H1 (cell line): ENCODE data around the gene OSBPL2. TPM values are rescaled to one million over a fixed set of nuclear protein-coding genes. Genes with fewer than 3 reads are reported as not detected.

Source experiments
- CTCF ChIA-PET: fragments of 300-600 bp; sonication (Branson Sonifier 250); formaldehyde crosslinking; loops from one replicate; lab custom pipeline; 2021; ENCODE audit not compliant: partially characterized antibody; lab: Charles Lee
- POLR2A ChIA-PET: fragments of 300-600 bp; sonication (Branson Sonifier 250); formaldehyde crosslinking; loops from one replicate; lab custom pipeline; 2021; ENCODE audit warnings: inconsistent platforms; ENCODE audit not compliant: partially characterized antibody; lab: Charles Lee
- DNase-seq, 2 experiments: peaks; one replicate each; pipeline versions ENCODE4 v3.0.0 to v3.0.0-alpha.2; 2010 to 2022; ENCODE audit warnings: low spot score in 2 of 2, low read depth in 1 of 2, mixed read lengths in 1 of 2
- FAIRE-seq: peaks from 2 replicates; lab custom pipeline; 2011; peaks lifted over from hg19 to GRCh38; lab: Jason Lieb, UNC
- H2AFZ ChIP-seq: 2 replicates; pipeline ENCODE4 v1.8.1; 2012; ENCODE audit warnings: low read length, inconsistent platforms
- H2AK5ac ChIP-seq: 2 replicates; pipeline ENCODE4 v1.6.1; 2013; ENCODE audit warnings: low read depth, low read length
- H2BK120ac ChIP-seq: replicated peaks from 2 replicates; pipeline ENCODE3; 2013; ENCODE audit warnings: low read depth, low read length, inconsistent platforms
- H2BK12ac ChIP-seq: 2 replicates; pipeline ENCODE4 v1.6.1; 2013; ENCODE audit warnings: low read depth, low read length
- H2BK15ac ChIP-seq: 2 replicates; pipeline ENCODE4 v1.6.1; 2013; ENCODE audit warnings: low read length
- H2BK20ac ChIP-seq: 2 replicates; pipeline ENCODE4 v1.6.1; 2013; ENCODE audit warnings: low read length
- H2BK5ac ChIP-seq: 2 replicates; pipeline ENCODE4 v1.6.1; 2013; ENCODE audit warnings: low read depth, low read length
- H3K14ac ChIP-seq: 2 replicates; pipeline ENCODE4 v1.6.1; 2013; ENCODE audit warnings: inconsistent platforms; ENCODE audit not compliant: insufficient read length
- H3K18ac ChIP-seq: 2 replicates; pipeline ENCODE4 v1.6.1; 2013; ENCODE audit warnings: low read length; ENCODE audit errors: extremely low read depth
- H3K23ac ChIP-seq: 2 replicates; pipeline ENCODE4 v1.6.1; 2013; ENCODE audit warnings: inconsistent platforms; ENCODE audit not compliant: insufficient read length
- H3K23me2 ChIP-seq: 2 replicates; pipeline ENCODE4 v1.6.1; 2013; ENCODE audit warnings: low read depth, low read length
- H3K27ac ChIP-seq: 2 replicates; pipeline ENCODE4 v1.6.1; 2011; ENCODE audit warnings: low read depth, low read length, inconsistent platforms
- H3K27me3 ChIP-seq, 4 experiments: replicated peaks in 1 of 4; 1 replicate in 1 of 4; 2 replicates in 3 of 4; pipeline versions ENCODE4 v1.6.1 to v1.8.1; 2011 to 2013; ENCODE audit warnings: low read length in 3 of 4, mild to moderate bottlenecking in 3 of 4, inconsistent platforms in 2 of 4, mixed read lengths in 2 of 4, moderate library complexity in 1 of 4; ENCODE audit not compliant: control insufficient read depth in 3 of 4, insufficient read depth in 3 of 4; ENCODE audit errors: extremely low read depth in 1 of 4
- H3K36me3 ChIP-seq, 4 experiments: 2 replicates each; pipeline versions ENCODE4 v1.6.1 to v1.8.1; 2011 to 2013; ENCODE audit warnings: mild to moderate bottlenecking in 4 of 4, low read length in 3 of 4, moderate library complexity in 2 of 4, control low read depth in 1 of 4, inconsistent platforms in 1 of 4; ENCODE audit not compliant: insufficient read depth in 4 of 4, control insufficient read depth in 2 of 4
- H3K4ac ChIP-seq: replicated peaks from 2 replicates; pipeline ENCODE3; 2013; ENCODE audit warnings: low read length, low read depth, mixed read lengths, inconsistent platforms; ENCODE audit not compliant: insufficient read length
- H3K4me1 ChIP-seq, 4 experiments: replicated peaks in 1 of 4; 1 replicate in 1 of 4; 2 replicates in 3 of 4; pipeline versions ENCODE4 v1.6.1 to v1.8.1; 2011 to 2013; ENCODE audit warnings: low read length in 3 of 4, inconsistent platforms in 2 of 4, mixed read lengths in 1 of 4; ENCODE audit not compliant: insufficient read depth in 4 of 4, control insufficient read depth in 3 of 4
- H3K4me2 ChIP-seq, 2 experiments: 2 replicates each; pipeline versions ENCODE4 v1.6.1 to v1.8.1; 2011 to 2013; ENCODE audit warnings: low read depth in 2 of 2, low read length in 2 of 2, control low read depth in 1 of 2, inconsistent platforms in 1 of 2, mild to moderate bottlenecking in 1 of 2; ENCODE audit not compliant: insufficient read depth in 1 of 2
- H3K4me3 ChIP-seq, 4 experiments: fragments of 200-600, 300-600 bp in 1 of 4; sonication (generic), shearing (Covaris generic), sonication (Bioruptor Twin) in 1 of 4; 2 replicates each; pipeline versions ENCODE4 v1.5.1 to v1.8.1; 2011 to 2016; ENCODE audit warnings: low read length in 4 of 4, low read depth in 3 of 4, control low read depth in 2 of 4, inconsistent platforms in 2 of 4, mild to moderate bottlenecking in 2 of 4, mixed read lengths in 1 of 4, moderate library complexity in 1 of 4; ENCODE audit not compliant: insufficient read depth in 2 of 4; ENCODE audit errors: extremely low read depth in 1 of 4
- H3K56ac ChIP-seq: replicated peaks from 2 replicates; pipeline ENCODE3; 2013; ENCODE audit warnings: low read depth, mild to moderate bottlenecking, mixed read lengths, low read length, inconsistent platforms; ENCODE audit not compliant: insufficient read length
- H3K79me1 ChIP-seq: 2 replicates; pipeline ENCODE4 v1.6.1; 2013; ENCODE audit warnings: low read depth, low read length, control low read depth
- H3K79me2 ChIP-seq, 2 experiments: 2 replicates each; pipeline versions ENCODE4 v1.6.1 to v1.8.1; 2012 to 2013; ENCODE audit warnings: low read length in 2 of 2, mild to moderate bottlenecking in 2 of 2, inconsistent platforms in 1 of 2; ENCODE audit not compliant: insufficient read depth in 2 of 2, control insufficient read depth in 1 of 2
- H3K9ac ChIP-seq, 4 experiments: replicated peaks in 1 of 4; 1 replicate in 1 of 4; 2 replicates in 3 of 4; pipeline versions ENCODE4 v1.6.1 to v1.8.1; 2011 to 2013; ENCODE audit warnings: low read depth in 3 of 4, low read length in 3 of 4, control low read depth in 2 of 4, mild to moderate bottlenecking in 2 of 4, moderate library complexity in 2 of 4, inconsistent platforms in 1 of 4; ENCODE audit errors: extremely low read depth in 1 of 4
- H3K9me3 ChIP-seq, 2 experiments: 2 replicates each; pipeline versions ENCODE4 v1.6.1 to v1.8.1; 2012 to 2013; ENCODE audit warnings: mild to moderate bottlenecking in 2 of 2, moderate library complexity in 2 of 2, control low read depth in 1 of 2, inconsistent platforms in 1 of 2, low read depth in 1 of 2, low read length in 1 of 2, mixed read lengths in 1 of 2; ENCODE audit not compliant: insufficient read depth in 2 of 2
- H4K20me1 ChIP-seq, 2 experiments: replicated peaks in 1 of 2; 2 replicates each; pipeline versions ENCODE3 to v1.8.1; 2011 to 2013; ENCODE audit warnings: inconsistent platforms in 2 of 2, low read length in 2 of 2, mild to moderate bottlenecking in 1 of 2; ENCODE audit not compliant: insufficient read depth in 2 of 2, control insufficient read depth in 1 of 2
- H4K5ac ChIP-seq: 2 replicates; pipeline ENCODE4 v1.6.1; 2013; ENCODE audit warnings: low read length, low read depth, mixed read lengths, inconsistent platforms; ENCODE audit not compliant: insufficient read length
- H4K8ac ChIP-seq: 2 replicates; pipeline ENCODE4 v1.8.0; 2013; ENCODE audit warnings: mild to moderate bottlenecking, moderate library complexity, low read length, inconsistent platforms; ENCODE audit not compliant: insufficient read depth; ENCODE audit errors: extremely low read depth
- H4K91ac ChIP-seq: replicated peaks from 2 replicates; pipeline ENCODE3; 2013; ENCODE audit warnings: low read length, mixed read lengths, inconsistent platforms; ENCODE audit not compliant: insufficient read length
- BRCA1 ChIP-seq: IDR thresholded peaks from 2 replicates; pipeline ENCODE4 v1.6.1; 2012; ENCODE audit warnings: low read depth, low read length, improper control_type of control experiment
- CBX5 ChIP-seq: fragments of 300-800, 300-1000 bp; sonication (generic); IDR thresholded peaks from 2 replicates; pipeline ENCODE4 v1.7.1; 2016; ENCODE audit warnings: antibody characterized with exemption, low read length, low read depth
- CEBPB ChIP-seq: IDR thresholded peaks from 2 replicates; pipeline ENCODE4 v1.6.1; 2012; ENCODE audit warnings: low read depth, low read length
- CREB1 ChIP-seq: IDR thresholded peaks from 2 replicates; pipeline ENCODE4 v1.6.1; 2012; ENCODE audit warnings: inconsistent platforms
- FOSL1 ChIP-seq: IDR thresholded peaks from 2 replicates; pipeline ENCODE4 v1.6.1; 2011; ENCODE audit warnings: mild to moderate bottlenecking, low read depth, low read length, moderate library complexity; ENCODE audit not compliant: insufficient read depth
- NANOG ChIP-seq: IDR thresholded peaks from 2 replicates; pipeline ENCODE4 v1.6.1; 2011; ENCODE audit warnings: low read length, low read depth, mild to moderate bottlenecking, inconsistent platforms; ENCODE audit not compliant: insufficient read depth, poor library complexity, severe bottlenecking
- POU5F1 ChIP-seq: IDR thresholded peaks from 2 replicates; pipeline ENCODE4 v1.6.1; 2011; ENCODE audit warnings: low read depth, mild to moderate bottlenecking, low read length, moderate library complexity
- SAP30 ChIP-seq: fragments of 300-600 bp; sonication (generic); IDR thresholded peaks from 2 replicates; pipeline ENCODE4 v1.7.1; 2012; ENCODE audit warnings: low read length, moderate library complexity, mild to moderate bottlenecking, inconsistent platforms; ENCODE audit not compliant: insufficient read depth, insufficient replicate concordance
- SIN3A ChIP-seq, 2 experiments: IDR thresholded peaks in 1 of 2; conservative IDR thresholded peaks in 1 of 2; 2 replicates each; pipeline ENCODE4 v1.6.1; 2011 to 2012; ENCODE audit warnings: low read length in 2 of 2, improper control_type of control experiment in 1 of 2, low read depth in 1 of 2, mild to moderate bottlenecking in 1 of 2
- SIRT6 ChIP-seq: IDR thresholded peaks from one replicate; pipeline ENCODE4 v1.7.1; 2012; ENCODE audit warnings: low read length, inconsistent platforms
- SP2 ChIP-seq: IDR thresholded peaks from 2 replicates; pipeline ENCODE4 v1.6.1; 2012; ENCODE audit warnings: mild to moderate bottlenecking, low read length, inconsistent platforms
- SP4 ChIP-seq: IDR thresholded peaks from 2 replicates; pipeline ENCODE4 v1.6.1; 2012; ENCODE audit warnings: low read length, inconsistent platforms
- YY1 ChIP-seq: IDR thresholded peaks from 2 replicates; pipeline ENCODE4 v1.6.1; 2011; ENCODE audit warnings: low read depth, mild to moderate bottlenecking, low read length
- ZNF274 ChIP-seq: IDR thresholded peaks from 2 replicates; pipeline ENCODE4 v1.7.0; 2012; ENCODE audit warnings: low read length, borderline replicate concordance; ENCODE audit errors: extremely low read depth
- WGBS, 2 experiments: shearing (Covaris generic) in 1 of 2; methylation state at CpG; one replicate each; pipeline versions ENCODE4 v1.1.6 to v1.1.7; 2013 to 2015; ENCODE audit warnings: low lambda C conversion rate in 2 of 2, mixed read lengths in 2 of 2, inconsistent platforms in 1 of 2, low coverage in 1 of 2, missing lambda C conversion rate in 1 of 2; ENCODE audit not compliant: insufficient replicate concordance in 2 of 2, insufficient coverage in 1 of 2, insufficient read length in 1 of 2; ENCODE audit errors: extremely low coverage in 1 of 2, missing lambda C conversion rate in 1 of 2; 5-methylcytosine and 5-hydroxymethylcytosine counted together
- polyA plus RNA-seq, 7 experiments: library from polyadenylated mRNA; depleted of rRNA in 3 of 7; stranded (reverse) in 5 of 7; unstranded in 2 of 7; fragments of >200 nt in 5 of 7; fragments of 200-250 nt in 2 of 7; gene quantifications; 1 replicate in 5 of 7; 2 replicates in 1 of 7; 4 replicates in 1 of 7; pipeline versions ENCODE4 v1.2.1 to v1.2.3, GENCODE V29; 2011 to 2013; ENCODE audit warnings: missing spikeins in 2 of 7, mixed read lengths in 2 of 7
- total RNA-seq: library from RNA; stranded (reverse); fragmentation: NEBNext Ultra II Directional; extraction: Animal tissue kit (Norgen Biotek cat#: 25700); gene quantifications from 2 replicates; pipeline ENCODE4 v1.2.1, GENCODE V29; 2021

OSBPL2 gene
- total and polyA plus RNA-seq, 2 of the 8 experiments (the other 6 are each of a cell fraction or from before 2014, with no cell fraction given), result 11.7 to 42.4 TPM

GRCh38 chr20:62252342-62252966 lies 14.1 kb downstream of the OSBPL2 start:
- H3K23ac ChIP-seq, result no peak overlapping the region
- ChIA-PET POLR2A (interaction anchor here (1.1 to 1.4 kb wide), 4 partner anchors 9 to 29 kb away, joined by 3 to 4 read pairs (median 3); partner anchors contain the start of gene OSBPL2), CTCF (interaction anchor here (0.8 kb wide), 1 partner anchor 16 kb away, joined by 3 read pairs; no protein-coding TSS in a partner anchor)
- H3K23me2 ChIP-seq, result no peaks in the 10 kb centered on the region
- no peak overlapping the region for H2BK120ac ChIP-seq
- no peak overlapping the region for H4K91ac ChIP-seq
- no peak overlapping the region for H2BK15ac ChIP-seq
- no peaks in the 10 kb centered on the region for H3K27me3 ChIP-seq
- H2BK5ac ChIP-seq, result no peak overlapping the region; the same call in 1 of the 2 replicates
- no peak overlapping the region for H3K14ac ChIP-seq
- peaks cover 0 to 8% (median 0%) of the 10 kb centered on the region in 4 experiments; a peak in 4 of 8 replicates for H3K36me3 ChIP-seq
- no peak overlapping the region for H4K8ac ChIP-seq
- H2AFZ ChIP-seq, result no peak overlapping the region
- peaks cover 21% of the 10 kb centered on the region for H3K79me1 ChIP-seq
- H3K4me3 ChIP-seq, result no peak overlapping the region
- no peaks in the 10 kb centered on the region for H3K4me1 ChIP-seq
- H3K9me3 ChIP-seq, result no peaks in the 10 kb centered on the region
- H2AK5ac ChIP-seq, result no peak overlapping the region
- no peak for DNase-seq
- H3K79me2 ChIP-seq, result peaks cover 0 to 58% of the 10 kb centered on the region in 2 experiments; a peak in 2 of 4 replicates
- no peak overlapping the region for H2BK12ac ChIP-seq
- H4K5ac ChIP-seq, result no peak overlapping the region
- no peak overlapping the region for H3K56ac ChIP-seq
- H3K18ac ChIP-seq, result no peak overlapping the region
- no peak overlapping the region for H2BK20ac ChIP-seq
- FAIRE-seq, result no peak
- peaks cover 14 to 16% of the 10 kb centered on the region in 2 experiments for H4K20me1 ChIP-seq
- WGBS, 2 experiments, result 90% methylated on average over 26 of the region's 26 CpGs; no CpG with 5 or more reads in 1 of the 2 experiments
- no peak overlapping the region for H3K4me2 ChIP-seq
- no peak overlapping the region for H3K9ac ChIP-seq
- H3K27ac ChIP-seq, result no peak overlapping the region
- no peak overlapping the region for H3K4ac ChIP-seq
- TF ChIP-seq SP2, result no peak
- TF ChIP-seq CEBPB, result no peak
- no peak for TF ChIP-seq YY1
- TF ChIP-seq SIN3A (conservative IDR thresholded peaks at IDR 0.05 in 1 of 2, IDR thresholded peaks at IDR 0.05 in 1 of 2; ENCODE audit: low read depth in 1 of 2, low read length in 2 of 2), result no peak
- TF ChIP-seq POU5F1, result no peak
- TF ChIP-seq FOSL1, result no peak
- no peak for TF ChIP-seq CBX5
- TF ChIP-seq NANOG, result no peak
- no peak for TF ChIP-seq SIRT6
- no peak for TF ChIP-seq SP4
- TF ChIP-seq BRCA1, result no peak
- TF ChIP-seq CREB1, result no peak
- no peak for TF ChIP-seq ZNF274
- TF ChIP-seq SAP30, result no peak
